CD4-positive, alpha-beta memory T cell (primary cell): Measurements from ENCODE around the gene DPH7. TPM values are rescaled to one million over a fixed set of nuclear protein-coding genes. Genes with fewer than 3 reads are reported as not detected.
"Not testable (repeated sequence)": the region's sequence is repeated elsewhere in the genome, so short reads cannot be mapped to it uniquely, and the experiment has no call there.

Experiments
- CTCF ChIA-PET: fragments of 350-600 bp; sonication (Branson Sonifier 250); formaldehyde crosslinking; loops from one replicate; lab custom pipeline; 2021; ENCODE audit warnings: inconsistent platforms; ENCODE audit not compliant: partially characterized antibody; lab: Charles Lee
- POLR2A ChIA-PET: fragments of 350-600 bp; sonication (Branson Sonifier 250); formaldehyde crosslinking; loops from one replicate; lab custom pipeline; 2021; ENCODE audit not compliant: partially characterized antibody; lab: Charles Lee
- DNase-seq, 5 donors: peaks; one replicate each; pipeline versions ENCODE4 v3.0.0 to v3.0.0-alpha.2; 2020 to 2022; ENCODE audit warnings: mixed read lengths in 1 of 5
- H3K27ac ChIP-seq: one replicate; pipeline ENCODE4 v1.7.0; 2013; ENCODE audit warnings: low read depth, low read length
- H3K27me3 ChIP-seq: 2 replicates; pipeline ENCODE4 v1.7.0; 2013; ENCODE audit warnings: mild to moderate bottlenecking, low read length, moderate library complexity; ENCODE audit not compliant: insufficient read depth
- H3K36me3 ChIP-seq: 2 replicates; pipeline ENCODE4 v1.7.0; 2013; ENCODE audit warnings: mild to moderate bottlenecking, low read length, moderate library complexity; ENCODE audit not compliant: insufficient read depth
- H3K4me1 ChIP-seq: 2 replicates; pipeline ENCODE4 v1.7.0; 2013; ENCODE audit warnings: mild to moderate bottlenecking, low read length, moderate library complexity; ENCODE audit not compliant: insufficient read depth
- H3K4me3 ChIP-seq, 2 donors: one replicate each; pipeline ENCODE4 v1.7.0; 2013; ENCODE audit warnings: low read length in 2 of 2, mild to moderate bottlenecking in 1 of 2
- H3K9me3 ChIP-seq, 2 donors: one replicate each; pipeline ENCODE4 v1.7.0; 2013; ENCODE audit warnings: low read length in 2 of 2, control low read depth in 1 of 2; ENCODE audit not compliant: control insufficient read depth in 1 of 2
- H3K27ac Mint-ChIP-seq, 7 donors: one replicate each; pipeline ENCODE4 v1.8.0; 2020 to 2021; ENCODE audit warnings: mixed read lengths in 7 of 7, mild to moderate bottlenecking in 6 of 7, inconsistent platforms in 3 of 7, moderate library complexity in 3 of 7
- H3K27me3 Mint-ChIP-seq, 2 donors: one replicate each; pipeline ENCODE4 v1.8.0; 2020 to 2021; ENCODE audit warnings: mixed read lengths in 2 of 2
- H3K36me3 Mint-ChIP-seq, 2 donors: one replicate each; pipeline ENCODE4 v1.8.0; 2020 to 2021; ENCODE audit warnings: mixed read lengths in 2 of 2, inconsistent platforms in 1 of 2, mild to moderate bottlenecking in 1 of 2
- H3K4me1 Mint-ChIP-seq, 4 donors: one replicate each; pipeline ENCODE4 v1.8.0; 2020 to 2021; ENCODE audit warnings: mixed read lengths in 4 of 4, mild to moderate bottlenecking in 1 of 4
- H3K4me3 Mint-ChIP-seq, 8 donors: one replicate each; pipeline ENCODE4 v1.8.0; 2020 to 2021; ENCODE audit warnings: mixed read lengths in 8 of 8, mild to moderate bottlenecking in 7 of 8, moderate library complexity in 6 of 8, inconsistent platforms in 3 of 8
- H3K9me3 Mint-ChIP-seq, 8 donors: one replicate each; pipeline ENCODE4 v1.8.0; 2020 to 2021; ENCODE audit warnings: mixed read lengths in 8 of 8, mild to moderate bottlenecking in 5 of 8, inconsistent platforms in 3 of 8, moderate library complexity in 1 of 8
- intact Hi-C: fragments of 100-400 bp; cut with micrococcal nuclease; formaldehyde crosslinking; loops from one replicate; pipeline ENCODE4 v1.15.1; 2023
- polyA plus RNA-seq, 2 donors: library from polyadenylated mRNA; unstranded; fragments of 300-500 nt; fragmentation: Illumina TruSeq; gene quantifications; one replicate each; pipeline ENCODE4 v1.2.3, GENCODE V29; 2021
- total RNA-seq, 2 experiments: library from RNA; stranded (reverse); gene quantifications; one replicate each; pipeline ENCODE4 v1.2.3, GENCODE V29; 2021

Gene DPH7
- total and polyA plus RNA-seq, 4 experiments from 2014 or later = 27.9 to 79.1 (median 53.5) TPM

DNA sequence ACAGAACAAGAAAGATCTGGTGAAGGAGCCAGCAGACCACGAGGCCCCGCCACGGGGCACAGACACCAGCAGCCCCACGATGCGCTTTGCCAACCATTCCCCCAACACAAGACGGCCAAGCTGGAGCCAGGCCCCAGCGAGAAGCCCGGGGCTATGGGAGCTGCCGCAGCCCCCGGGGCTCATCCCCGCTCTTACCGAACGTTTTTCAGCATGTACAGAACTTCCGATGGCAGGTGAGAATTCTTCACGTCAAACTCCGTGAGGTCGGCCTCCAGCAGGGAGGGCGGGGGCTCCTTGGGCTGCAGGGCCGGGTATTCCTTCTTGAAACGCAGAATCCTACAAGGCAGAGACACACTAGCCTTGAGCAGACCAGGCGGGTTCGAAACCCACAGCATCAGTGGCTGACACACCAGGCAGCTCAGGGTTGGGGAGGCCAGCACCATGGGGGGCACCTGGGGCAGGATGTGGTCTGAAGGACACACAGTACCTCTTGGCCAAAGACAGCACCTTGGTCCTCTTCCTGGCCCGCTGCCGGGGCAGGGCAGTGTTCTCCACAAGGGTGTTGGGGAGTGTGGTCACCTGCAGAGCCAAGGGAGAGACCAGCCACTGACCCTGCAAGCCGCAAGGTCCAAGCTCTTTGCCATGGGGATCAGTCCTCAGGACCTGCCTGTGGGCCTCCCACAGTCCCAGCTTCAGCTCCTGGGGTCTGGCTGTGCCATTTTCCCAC, 35.3 kb downstream of the DPH7 start:
- Histone ChIP-seq H3K9me3 (no peaks in the 10 kb centered on the region), H3K4me3 (no peak overlapping the region), H3K27ac (no peak overlapping the region), H3K4me1 (no peaks in the 10 kb centered on the region), H3K36me3 (no peaks in the 10 kb centered on the region), H3K27me3 (no peaks in the 10 kb centered on the region)
- POLR2A ChIA-PET = no interaction called here
- Mint-ChIP-seq H3K27ac (no peak overlapping the region), H3K4me1 (peaks cover 2 to 4% (median 3%) of the 10 kb centered on the region in 4 donors), H3K9me3 (no peaks in the 10 kb centered on the region), H3K27me3 (no peaks in the 10 kb centered on the region), H3K4me3 (no peak overlapping the region), H3K36me3 (no peaks in the 10 kb centered on the region)
- CTCF ChIA-PET = no interaction called here
- intact Hi-C loops = no loop called here
- DNase-seq = no peak

DNA sequence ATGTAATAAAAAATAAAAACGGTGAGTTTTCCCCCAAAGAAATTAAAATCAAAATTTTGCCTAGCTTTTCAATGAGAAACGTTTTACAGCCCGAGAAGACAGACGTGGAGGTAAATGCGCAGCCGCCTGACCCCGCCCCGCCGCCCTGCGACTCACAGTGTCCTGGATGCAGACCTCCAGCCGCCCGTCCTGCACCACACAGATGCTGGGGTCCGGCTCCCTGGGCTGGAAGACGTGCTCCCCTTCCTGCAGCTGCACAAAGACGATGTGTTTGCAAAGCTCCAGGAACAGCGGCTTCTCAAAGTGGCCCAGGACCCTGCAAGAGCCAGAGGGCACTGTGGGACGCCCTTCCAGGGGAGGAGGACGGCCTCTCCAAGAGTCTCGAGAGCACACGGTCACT, 36.2 kb downstream of the DPH7 start:
- intact Hi-C loops = no loop called here
- no peaks in the 10 kb centered on the region for H3K4me1 ChIP-seq
- Mint-ChIP-seq H3K36me3 (peaks cover 0 to 1% of the 10 kb centered on the region in 2 donors), H3K27me3 (no peaks in the 10 kb centered on the region), H3K9me3 (no peaks in the 10 kb centered on the region), H3K4me1 (peaks cover 0 to 4% (median 2%) of the 10 kb centered on the region in 4 donors), H3K4me3 (no peak overlapping the region), H3K27ac (no peak overlapping the region)
- no peak overlapping the region for H3K4me3 ChIP-seq
- H3K27ac ChIP-seq = no peak overlapping the region
- no peaks in the 10 kb centered on the region for H3K27me3 ChIP-seq
- CTCF ChIA-PET = interaction anchor here (0.9 to 1.0 kb wide), 2 partner anchors 8 to 37 kb away, joined by 3 read pairs; partner anchors contain the start of gene PNPLA7
- no peaks in the 10 kb centered on the region for H3K36me3 ChIP-seq
- no peaks in the 10 kb centered on the region for H3K9me3 ChIP-seq
- DNase-seq = no peak
- POLR2A ChIA-PET = no interaction called here

DNA sequence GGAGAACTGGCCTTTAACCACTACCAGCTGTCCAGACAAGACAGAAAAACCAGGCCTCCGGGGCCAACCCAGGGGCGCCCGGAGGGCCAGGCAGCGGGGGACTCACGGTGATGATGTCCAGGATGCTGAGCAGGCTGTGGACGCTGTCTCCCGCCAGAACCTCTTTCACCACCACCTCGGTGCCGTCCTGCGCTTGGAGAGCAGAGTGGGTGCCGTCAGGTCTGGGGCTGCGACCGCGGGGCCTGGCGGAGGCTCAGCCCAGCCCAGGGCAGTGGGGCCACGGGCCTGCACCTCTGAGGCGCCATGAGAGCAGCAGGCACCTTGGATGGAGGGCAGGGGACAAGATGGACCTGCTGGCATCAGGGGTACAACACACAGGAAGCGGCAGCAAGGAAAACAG, 38.2 kb downstream of the DPH7 start:
- Mint-ChIP-seq H3K27ac (no peak overlapping the region), H3K4me1 (peaks cover 9 to 19% (median 14%) of the 10 kb centered on the region in 4 donors), H3K4me3 (no peak overlapping the region), H3K9me3 (peaks cover 0 to 1% (median 0%) of the 10 kb centered on the region in 8 donors), H3K36me3 (peaks cover 0 to 3% of the 10 kb centered on the region in 2 donors), H3K27me3 (no peaks in the 10 kb centered on the region)
- DNase-seq = no peak
- ChIA-PET POLR2A (no interaction called here), CTCF (no interaction called here)
- Histone ChIP-seq H3K27me3 (no peaks in the 10 kb centered on the region), H3K9me3 (no peaks in the 10 kb centered on the region), H3K36me3 (no peaks in the 10 kb centered on the region), H3K4me1 (peaks cover 12% of the 10 kb centered on the region), H3K27ac (no peak overlapping the region), H3K4me3 (no peak overlapping the region)
- intact Hi-C loops = no loop called here

DNA sequence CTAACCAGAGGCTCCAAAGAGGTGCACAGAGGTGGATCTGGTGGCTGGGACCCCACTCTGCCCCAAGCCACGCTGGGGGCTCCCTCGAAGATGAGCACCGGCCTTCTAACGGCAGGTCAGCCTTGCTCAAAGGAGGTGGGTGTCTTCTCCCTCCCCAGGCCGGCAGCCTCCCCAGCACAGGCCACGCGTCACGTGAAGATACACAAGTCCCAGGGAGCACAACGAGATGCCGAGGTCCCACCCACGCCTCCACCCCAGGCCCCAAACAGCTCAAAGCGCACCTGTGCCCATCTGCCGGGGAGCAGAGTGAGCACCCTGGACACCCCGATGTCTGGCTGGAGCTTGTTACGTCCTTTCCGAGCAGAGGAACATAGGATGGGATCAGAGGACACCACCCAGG, 40.7 kb downstream of the DPH7 start:
- Mint-ChIP-seq H3K4me1 (peaks cover 17 to 31% (median 22%) of the 10 kb centered on the region in 4 donors), H3K27me3 (no peaks in the 10 kb centered on the region), H3K27ac (no peak overlapping the region), H3K36me3 (peaks cover 0 to 3% of the 10 kb centered on the region in 2 donors), H3K9me3 (peaks cover 0 to 1% (median 0%) of the 10 kb centered on the region in 8 donors), H3K4me3 (no peak overlapping the region)
- ChIA-PET CTCF (interaction anchor here (0.9 to 1.4 kb wide), 3 partner anchors 11 to 761 kb away, joined by 3 to 4 read pairs (median 3); no protein-coding TSS in a partner anchor), POLR2A (no interaction called here)
- intact Hi-C loops = loop anchor here (10.0 kb wide), 1 partner anchor 233 kb away; the partner anchor contains the start of gene NRARP
- H3K36me3 ChIP-seq = no peaks in the 10 kb centered on the region
- H3K9me3 ChIP-seq = no peaks in the 10 kb centered on the region
- no peak overlapping the region for H3K4me3 ChIP-seq
- DNase-seq = no peak
- peaks cover 20% of the 10 kb centered on the region for H3K4me1 ChIP-seq
- H3K27me3 ChIP-seq = no peaks in the 10 kb centered on the region
- no peak overlapping the region for H3K27ac ChIP-seq

DNA sequence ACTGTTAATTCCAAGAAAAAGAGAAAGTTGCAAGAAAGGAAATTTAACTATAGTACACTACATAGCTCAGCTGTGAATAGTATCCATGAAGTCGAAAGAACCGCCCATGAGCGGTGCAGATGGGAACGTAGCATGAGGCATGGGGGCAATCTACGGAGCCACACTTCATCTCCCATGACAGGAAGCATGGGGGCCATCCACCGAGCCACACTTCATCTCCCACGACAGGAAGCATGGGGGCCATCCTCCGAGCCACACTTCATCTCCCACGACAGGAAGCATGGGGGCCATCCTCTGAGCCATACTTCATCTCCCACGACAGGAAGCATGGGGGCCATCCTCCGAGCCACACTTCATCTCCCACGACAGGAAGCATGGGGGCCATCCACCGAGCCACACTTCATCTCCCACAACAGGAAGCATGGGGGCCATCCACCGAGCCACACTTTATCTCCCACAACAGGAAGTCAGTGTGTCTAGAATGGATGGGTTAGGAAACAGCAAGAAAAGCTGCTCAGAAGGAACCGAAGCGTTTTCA, 42.1 kb downstream of the DPH7 start:
- H3K4me1 ChIP-seq = peaks cover 20% of the 10 kb centered on the region
- POLR2A ChIA-PET = interaction anchor here (1.1 kb wide), 1 partner anchor 15 kb away, joined by 4 read pairs; the partner anchor contains the start of gene MRPL41
- peak overlapping the region in 5 of 7 donors; percentile 24 to 75 (median 56) for H3K27ac Mint-ChIP-seq
- H3K9me3 Mint-ChIP-seq, H3K4me3 ChIP-seq, H3K27me3 ChIP-seq, H3K27me3 Mint-ChIP-seq, H3K9me3 ChIP-seq, CTCF ChIA-PET, H3K36me3 Mint-ChIP-seq, H3K27ac ChIP-seq, H3K36me3 ChIP-seq: not testable (repeated sequence)
- intact Hi-C loops = loop anchor here (10.0 kb wide), 1 partner anchor 232 kb away; the partner anchor contains the start of gene NRARP
- H3K4me3 Mint-ChIP-seq = peak overlapping the region in 3 of 8 donors; percentile 11 to 27 (median 26)
- peaks cover 17 to 31% (median 22%) of the 10 kb centered on the region in 4 donors for H3K4me1 Mint-ChIP-seq
- peak in 1 of 5 donors; percentile 9 for DNase-seq

DNA sequence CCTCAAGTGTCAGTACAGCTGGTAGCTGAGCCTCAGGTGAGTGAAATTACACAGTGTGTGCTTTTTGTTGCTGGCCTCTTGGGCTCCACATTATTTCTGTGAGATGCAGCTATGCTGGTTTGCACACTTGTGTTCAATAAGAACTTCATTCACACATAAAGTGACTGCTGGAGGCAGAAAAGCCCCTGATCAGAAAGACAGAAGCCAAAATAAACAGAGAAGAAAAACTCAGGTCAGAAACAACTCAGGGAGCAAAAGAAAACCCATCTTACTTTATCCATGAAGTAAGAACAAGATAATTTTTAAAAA, 43.7 kb downstream of the DPH7 start:
- no peaks in the 10 kb centered on the region for H3K9me3 ChIP-seq
- Mint-ChIP-seq H3K4me1 (peaks cover 17 to 31% (median 22%) of the 10 kb centered on the region in 4 donors), H3K9me3 (peaks cover 0 to 1% (median 0%) of the 10 kb centered on the region in 8 donors), H3K36me3 (peaks cover 0 to 3% of the 10 kb centered on the region in 2 donors), H3K4me3 (no peak overlapping the region), H3K27me3 (no peaks in the 10 kb centered on the region), H3K27ac (peak overlapping the region in 1 of 7 donors; percentile 57)
- no peaks in the 10 kb centered on the region for H3K36me3 ChIP-seq
- H3K4me1 ChIP-seq = peaks cover 20% of the 10 kb centered on the region
- H3K27me3 ChIP-seq = no peaks in the 10 kb centered on the region
- H3K27ac ChIP-seq = no peak overlapping the region
- CTCF ChIA-PET = interaction anchor here (0.6 to 1.7 kb wide), 9 partner anchors 10 to 44 kb away, joined by 3 to 8 read pairs (median 4); partner anchors contain the start of genes MRPL41 and PNPLA7
- POLR2A ChIA-PET = interaction anchor here (0.9 to 1.6 kb wide), 2 partner anchors 16 to 70 kb away, joined by 3 to 4 read pairs; no protein-coding TSS in a partner anchor
- no peak overlapping the region for H3K4me3 ChIP-seq
- intact Hi-C loops = loop anchor here (2.0 to 10.0 kb wide), 2 partner anchors 16 to 230 kb away; partner anchors contain the start of genes MRPL41, NRARP and PNPLA7
- DNase-seq = no peak
